ENCODE data around the gene TEAD4.

TEAD4 gene

GRCh38 chr12:3015356-3015755, 56.2 kb downstream of the TEAD4 start:
- no peak for TF ChIP-seq CTCF (IDR thresholded peaks at IDR 0.05; ENCODE audit: low read depth, low read length, missing control alignments)
- no peak overlapping the region for H3K4me3 ChIP-seq (ENCODE audit: low read depth, low read length)

DNA sequence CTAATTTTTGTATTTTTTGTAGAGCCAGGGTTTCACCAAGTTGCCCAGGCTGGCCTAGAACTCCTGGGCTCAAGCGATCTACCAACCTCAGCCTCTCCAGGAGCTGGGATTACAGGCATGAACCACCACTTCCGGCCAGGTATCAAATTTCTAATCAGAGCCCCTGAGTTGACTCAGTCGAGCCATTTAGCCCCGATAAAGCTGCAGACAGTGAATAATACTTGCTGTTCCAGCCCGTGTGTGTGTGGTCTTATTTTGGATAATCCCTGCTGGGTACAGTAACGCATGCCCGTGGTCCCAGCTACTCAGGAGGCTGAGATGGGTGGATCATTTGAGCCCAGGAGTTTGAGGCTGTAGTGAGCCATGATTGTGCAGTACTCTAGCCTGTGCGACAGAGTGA, 57.0 kb downstream of the TEAD4 start:
- TF ChIP-seq CTCF (IDR thresholded peaks at IDR 0.05; ENCODE audit: low read depth, low read length, missing control alignments) = no peak
- H3K4me3 ChIP-seq (ENCODE audit: low read depth, low read length) = no peak overlapping the region
- no peak for DNase-seq (ENCODE audit: low read depth)

More at GRCh38 chr12:3015356-3015755, 56.2 kb downstream of the TEAD4 start:
- no peak for DNase-seq (ENCODE audit: low read depth)

- no peak for DNase-seq (ENCODE audit: low read depth)
- no peak overlapping the region for H3K4me3 ChIP-seq (ENCODE audit: low read depth, low read length)
- TF ChIP-seq CTCF (IDR thresholded peaks at IDR 0.05; ENCODE audit: low read depth, low read length, missing control alignments) = no peak
Observed at GRCh38 chr12:3017281-3017680, 58.1 kb downstream of the TEAD4 start.

GRCh38 chr12:3018284-3019004, 59.2 kb downstream of the TEAD4 start:
- no peak for DNase-seq (ENCODE audit: low read depth)
- TF ChIP-seq CTCF (IDR thresholded peaks at IDR 0.05; ENCODE audit: low read depth, low read length, missing control alignments) = no peak
- no peak overlapping the region for H3K4me3 ChIP-seq (ENCODE audit: low read depth, low read length)

DNA sequence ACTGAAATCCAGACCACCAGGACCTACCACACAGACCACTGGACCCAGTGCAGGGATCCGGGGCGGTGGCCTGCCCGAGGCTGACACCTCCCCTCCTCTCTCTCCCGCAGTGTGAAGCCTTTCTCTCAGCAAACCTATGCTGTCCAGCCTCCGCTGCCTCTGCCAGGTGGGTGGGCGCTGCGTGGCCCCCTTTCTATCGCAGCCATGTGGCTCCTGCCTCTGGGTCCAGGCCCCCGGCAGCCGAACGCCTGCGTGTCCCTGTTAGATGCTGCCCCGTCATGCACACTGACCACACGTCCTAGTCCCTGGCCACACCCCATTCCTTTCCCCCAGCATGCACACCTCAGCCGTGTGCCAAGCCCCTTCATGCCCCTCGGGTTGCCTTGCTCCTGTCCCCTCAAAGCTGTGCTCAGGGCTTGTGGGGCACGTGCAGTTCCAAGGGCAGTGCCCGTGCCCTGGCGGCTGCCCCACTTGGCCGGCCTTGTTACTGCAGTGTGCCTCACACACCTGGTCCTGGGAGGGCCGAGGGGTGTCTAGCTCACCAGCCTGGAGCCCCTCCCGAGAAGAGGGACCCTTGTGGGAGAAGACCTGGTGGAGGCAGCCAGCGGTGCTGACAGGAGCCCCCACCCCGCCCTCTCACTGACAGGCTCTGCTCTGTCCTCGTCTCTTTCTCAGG, 59.9 kb downstream of the TEAD4 start:
- no peak overlapping the region for H3K4me3 ChIP-seq (ENCODE audit: low read depth, low read length)
- no peak for DNase-seq (ENCODE audit: low read depth)
- TF ChIP-seq CTCF (IDR thresholded peaks at IDR 0.05; ENCODE audit: low read depth, low read length, missing control alignments) = no peak

- no peak overlapping the region for H3K4me3 ChIP-seq (ENCODE audit: low read depth, low read length)
- no peak for TF ChIP-seq CTCF (IDR thresholded peaks at IDR 0.05; ENCODE audit: low read depth, low read length, missing control alignments)
- DNase-seq (ENCODE audit: low read depth) = no peak
Observed at GRCh38 chr12:3020399-3020798, 61.2 kb downstream of the TEAD4 start.
